Measurements from ENCODE around the gene OBP2A.
"Not testable (repeated sequence)": the region's sequence is repeated elsewhere in the genome, so short reads cannot be mapped to it uniquely, and the experiment has no call there.

OBP2A gene

DNA sequence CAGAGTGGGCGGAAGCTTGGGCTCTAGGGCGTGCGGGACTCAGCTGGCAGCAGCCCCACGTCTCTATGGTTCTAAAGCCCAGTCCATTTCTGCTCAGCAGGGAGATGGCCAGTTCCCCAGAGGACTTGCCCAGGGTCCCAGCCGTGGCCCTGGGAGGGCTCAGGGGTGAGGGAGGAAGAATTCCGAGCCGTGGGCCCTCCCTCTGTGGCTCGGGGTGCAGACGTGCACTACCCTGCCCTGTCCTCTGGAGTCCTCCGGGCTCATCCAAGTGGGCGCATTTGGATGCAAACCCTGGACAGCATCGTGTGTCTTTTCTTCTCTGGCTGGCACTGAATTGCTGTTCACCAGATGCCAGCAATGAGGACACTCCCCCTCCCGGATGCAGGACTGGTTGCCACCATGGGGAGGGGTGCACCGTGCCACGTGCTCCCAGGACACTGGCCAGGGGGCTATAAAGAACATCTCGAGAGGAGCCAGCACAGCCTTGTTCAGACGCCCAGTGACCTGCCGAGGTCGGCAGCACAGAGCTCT is at the start of gene OBP2A:
TSS of gene OBP2A (plus strand) at position 481 of the 531 bp plus-strand sequence. CDS start 55 bp downstream, outside the sequence.
- not testable (repeated sequence) for DNase-seq

DNA sequence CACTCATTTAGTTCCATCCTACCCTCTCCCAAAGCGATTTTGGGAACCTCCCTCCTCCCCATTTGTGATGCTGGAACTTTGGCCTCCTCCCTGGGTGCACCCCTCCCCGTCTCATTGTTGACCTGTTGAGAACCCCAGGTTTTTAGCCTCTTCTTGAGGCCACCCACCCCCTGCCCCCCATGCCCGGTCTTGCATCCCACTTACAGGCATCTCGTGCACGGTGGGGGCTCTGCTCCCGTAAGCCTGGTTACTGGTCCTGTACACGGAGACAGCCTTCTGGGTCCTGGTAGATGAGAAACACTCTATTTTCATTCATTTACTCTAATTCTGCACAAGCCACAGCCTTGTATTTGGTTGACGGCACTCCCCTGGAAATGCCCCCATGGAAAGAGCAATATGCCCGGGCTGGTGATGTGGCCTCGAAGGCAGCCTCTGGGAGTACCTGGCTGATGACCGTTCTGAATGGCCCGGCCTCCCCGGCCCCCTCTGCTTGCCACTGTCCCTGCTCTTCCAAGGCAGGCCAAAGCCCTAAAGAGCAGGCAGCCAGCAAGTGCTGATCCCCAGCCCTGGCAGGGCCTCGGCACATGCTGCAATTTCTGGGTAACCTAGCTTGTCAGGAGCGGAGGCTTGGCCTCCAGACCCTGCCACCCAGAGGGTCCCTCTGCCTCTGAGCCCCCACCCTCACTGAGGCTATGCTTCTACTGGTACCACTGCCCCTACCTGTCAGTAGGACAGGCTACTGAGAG is 47.4 kb upstream of the OBP2A start:
- no peak for DNase-seq

DNA sequence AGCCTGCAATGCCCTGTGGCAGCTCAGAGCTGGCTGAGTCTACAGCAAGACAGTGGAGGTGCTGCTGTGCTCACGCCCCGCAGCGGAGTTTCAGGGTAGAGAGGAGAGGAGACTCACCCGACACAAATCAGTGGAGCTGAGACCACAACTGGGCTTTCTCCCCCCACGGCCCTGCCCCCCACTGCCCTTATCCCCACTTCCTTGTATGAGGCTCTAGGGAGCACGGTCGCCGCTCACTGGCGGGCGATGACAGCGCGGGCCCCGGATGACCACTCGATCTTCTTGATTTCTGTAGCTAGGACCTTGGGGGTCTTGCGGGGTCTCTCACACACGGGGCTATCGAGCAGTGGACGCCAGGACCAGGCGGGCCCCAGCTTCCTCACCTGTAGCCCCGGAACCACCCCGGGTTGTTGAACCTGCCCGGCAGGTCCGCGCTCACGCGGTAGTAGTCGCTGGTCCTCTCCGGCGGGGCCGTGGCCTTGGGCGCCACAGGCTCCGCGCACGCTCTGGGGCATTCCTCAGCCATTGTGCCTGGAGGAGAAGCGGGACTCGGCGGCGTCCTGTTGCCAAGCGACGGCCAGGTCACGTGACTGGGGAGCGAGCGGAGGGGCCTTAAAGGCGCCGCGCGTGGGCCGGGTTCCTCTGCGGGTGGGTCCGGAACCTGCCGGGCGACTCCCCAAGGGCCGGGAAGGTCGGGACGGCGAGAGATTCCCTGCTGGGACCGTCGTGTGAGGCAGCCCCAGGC is 46.4 kb upstream of the OBP2A start:
- peak; percentile 64 for DNase-seq

- DNase-seq: no peak
Measured at GRCh38 chr9:135500071-135500524, 45.8 kb upstream of the OBP2A start.

DNA sequence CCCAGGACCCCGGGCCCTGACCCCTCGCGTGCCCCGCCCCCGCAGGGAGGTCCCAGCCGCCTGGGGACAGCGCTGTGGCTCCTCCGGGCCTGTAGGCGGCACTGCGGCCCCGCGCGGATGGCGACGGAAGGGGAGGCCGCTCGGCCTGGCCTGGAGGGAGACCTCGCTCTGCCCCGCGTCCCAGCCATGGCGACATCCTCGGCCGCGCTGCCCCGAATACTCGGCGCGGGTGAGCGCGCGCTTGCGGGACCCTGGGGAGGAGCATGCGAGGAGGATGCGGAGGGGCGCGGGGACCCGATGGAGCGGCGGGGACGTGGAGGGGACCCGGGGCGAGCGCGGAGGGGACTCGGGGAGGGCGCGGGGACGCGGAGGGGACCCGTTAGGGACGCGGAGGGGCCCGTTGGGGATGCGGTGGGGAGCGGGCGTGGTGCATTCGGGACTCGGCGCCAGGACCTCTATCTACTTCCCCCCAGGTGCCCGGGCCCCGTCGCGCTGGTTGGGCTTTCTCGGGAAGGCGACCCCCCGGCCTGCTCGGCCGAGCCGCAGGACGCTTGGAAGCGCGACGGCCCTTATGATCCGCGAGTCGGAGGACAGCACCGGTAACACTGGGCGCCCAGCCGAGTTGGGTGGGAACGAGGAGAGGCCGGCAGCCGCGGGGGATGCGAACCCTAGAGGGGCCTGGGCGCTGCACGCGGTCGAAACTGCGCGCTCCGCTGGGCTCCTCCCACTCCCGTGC is 45.2 kb upstream of the OBP2A start, which contains the start of gene MRPS2:
TSS of gene MRPS2 (plus strand) at position 158 of the 736 bp plus-strand sequence. CDS start at position 187, 29 bp downstream.
- DNase-seq: peak; percentile 35

DNA sequence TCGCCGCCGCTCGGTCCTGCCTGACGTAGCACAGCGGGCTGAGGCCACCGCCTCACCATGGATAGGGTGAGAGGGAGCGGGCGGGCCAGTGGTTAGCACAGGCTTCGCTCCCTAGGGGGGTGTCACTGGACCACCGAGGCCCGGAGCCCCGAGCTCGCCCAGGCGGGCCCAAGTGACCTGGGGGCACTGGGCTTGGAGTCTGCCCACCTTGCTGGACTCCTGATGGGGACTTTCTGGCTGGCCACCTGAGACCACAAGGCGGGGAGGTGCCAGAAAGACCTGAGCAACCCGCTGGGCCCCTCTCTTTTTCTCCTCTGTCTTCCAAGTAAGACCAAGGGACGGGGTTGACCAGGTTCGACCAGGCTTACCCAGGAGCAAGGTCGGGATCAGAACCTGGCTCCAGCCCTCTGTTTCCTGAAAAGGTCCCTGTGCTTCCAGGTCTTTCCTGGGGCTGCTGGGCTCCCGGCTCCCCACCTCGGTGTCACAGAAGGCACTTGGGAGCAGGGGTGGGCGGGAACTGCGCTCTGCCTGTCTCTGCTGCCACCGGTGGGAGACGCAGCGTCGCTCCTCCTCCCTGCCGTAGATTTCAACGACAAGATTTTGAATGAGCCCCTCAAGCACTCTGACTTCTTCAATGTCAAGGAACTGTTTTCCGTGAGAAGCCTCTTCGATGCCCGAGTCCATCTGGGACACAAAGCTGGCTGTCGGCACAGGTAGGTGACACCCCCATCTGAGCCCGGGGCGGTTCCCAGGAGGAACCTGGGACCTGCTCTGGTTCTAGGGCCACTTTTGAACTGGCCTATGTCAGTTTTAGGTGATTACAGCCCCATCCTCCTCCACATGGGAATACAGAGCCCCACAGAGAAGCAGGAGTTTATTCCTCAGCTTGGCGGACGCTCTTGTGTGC is 44.4 kb upstream of the OBP2A start:
- DNase-seq: no peak

GRCh38 chr9:135502168-135502872 is 43.6 kb upstream of the OBP2A start:
- no peak for DNase-seq

DNA sequence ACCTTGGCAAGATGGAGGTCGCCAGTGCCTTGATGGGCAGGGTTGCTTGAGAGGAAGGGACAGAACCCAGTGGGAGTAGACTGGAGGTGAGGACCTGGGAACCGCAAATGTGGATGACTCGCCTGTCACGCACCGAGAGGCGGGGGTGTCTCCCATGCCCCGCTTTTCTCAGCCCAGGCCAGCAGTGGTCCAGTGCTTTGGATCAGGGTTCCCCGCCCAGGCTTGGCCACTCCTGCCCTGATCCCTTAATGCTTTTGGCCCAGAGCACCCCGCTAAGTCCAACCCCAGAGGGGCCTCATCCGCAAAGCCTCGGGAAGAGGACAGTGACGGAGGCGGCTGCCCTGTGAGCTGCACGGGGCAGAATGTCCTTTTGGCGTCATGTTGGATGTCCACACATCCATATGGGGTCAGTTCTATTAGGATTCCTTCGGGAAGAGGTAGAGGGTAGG is 43.0 kb upstream of the OBP2A start:
- DNase-seq: no peak

- DNase-seq: no peak
Measured at GRCh38 chr9:135503371-135504261, 42.3 kb upstream of the OBP2A start.

DNA sequence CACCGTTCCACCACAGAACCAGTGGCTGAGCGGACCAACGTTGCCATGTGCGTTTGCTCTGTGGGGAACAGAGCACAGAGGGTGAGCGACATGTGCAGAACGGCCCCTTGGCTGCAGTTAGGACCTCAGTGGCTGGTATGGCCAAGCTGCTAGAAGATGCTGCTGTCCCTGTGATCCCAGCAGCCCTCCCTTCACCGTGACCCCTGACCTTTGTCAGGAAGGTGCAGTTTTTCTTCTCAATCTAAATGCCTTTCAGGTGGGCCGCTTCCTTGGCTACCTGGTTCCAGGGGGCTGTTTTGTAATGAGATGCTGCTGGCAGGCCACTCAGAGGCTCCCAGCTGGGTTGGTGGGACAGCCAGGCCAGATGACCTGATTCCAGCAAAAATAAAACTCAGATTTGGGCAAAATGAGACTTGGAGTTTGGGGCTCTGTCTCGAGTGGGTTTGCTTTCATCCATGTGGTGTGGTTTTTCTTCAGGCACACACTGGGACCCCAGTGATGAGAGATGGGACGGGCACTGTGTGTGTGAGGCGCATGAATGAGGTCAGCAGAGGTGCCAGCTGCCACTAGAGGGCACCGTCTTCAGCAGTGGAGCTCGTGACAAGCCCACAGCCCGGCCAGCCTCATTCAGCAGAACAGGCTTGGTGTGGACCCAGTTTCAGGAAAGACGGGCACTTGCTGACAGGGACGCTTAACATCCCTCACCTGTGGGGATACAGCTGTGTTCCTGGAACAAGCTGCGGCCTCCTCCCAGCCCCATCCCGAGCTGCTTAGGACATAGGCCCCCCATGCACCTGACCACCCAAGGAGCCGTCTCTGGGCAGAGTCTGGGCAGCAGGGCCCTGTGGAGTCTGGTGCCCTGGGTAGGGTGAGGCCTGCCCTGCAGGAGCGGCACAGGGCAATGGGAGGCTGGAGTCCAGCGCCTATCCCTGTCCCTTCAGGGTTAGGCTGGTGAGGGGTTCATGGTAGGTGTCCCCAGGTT is 41.4 kb upstream of the OBP2A start:
- DNase-seq: no peak

DNA sequence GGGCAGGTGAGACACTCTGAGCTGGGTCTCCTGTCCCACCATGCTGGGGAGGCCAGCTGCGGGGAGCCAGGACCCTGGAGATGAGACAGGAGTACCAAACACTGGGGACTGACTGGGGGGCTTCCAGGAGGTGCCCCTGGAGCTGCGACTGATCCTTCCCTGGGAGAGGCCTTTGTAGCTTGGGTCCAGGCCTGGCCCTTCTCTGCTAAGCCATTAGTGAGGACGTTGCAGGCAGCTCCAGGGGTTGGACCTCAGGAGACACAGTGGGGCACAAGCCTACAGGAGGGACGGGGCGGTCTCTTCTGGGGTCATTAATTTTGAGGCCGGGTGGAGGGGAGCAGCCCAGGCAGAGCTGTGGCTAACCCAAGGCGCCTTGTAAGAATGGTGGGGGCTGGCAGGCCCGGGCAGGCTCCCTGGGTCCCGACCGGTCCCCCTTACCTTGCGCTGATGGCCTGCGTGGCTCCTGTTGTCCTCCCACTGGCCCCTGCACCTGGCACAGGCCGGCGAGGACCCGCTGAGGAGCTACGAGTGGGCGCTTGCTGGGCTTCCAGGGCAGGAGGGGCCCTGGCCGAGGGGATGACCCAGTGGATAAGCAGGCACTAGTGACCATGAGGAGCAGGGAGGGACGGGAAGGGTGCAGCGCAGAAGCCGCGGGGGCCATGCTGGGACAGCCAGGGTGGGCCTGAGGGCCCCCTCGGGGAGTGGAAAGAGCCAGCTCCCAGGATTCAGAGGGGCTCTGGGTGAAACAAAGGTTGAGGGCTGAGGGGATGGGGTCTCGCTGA is 40.3 kb upstream of the OBP2A start:
- DNase-seq: no peak

- no peak for DNase-seq
Measured at GRCh38 chr9:135506327-135507103, 39.4 kb upstream of the OBP2A start.

- no peak for DNase-seq
Measured at GRCh38 chr9:135507104-135508035, 38.6 kb upstream of the OBP2A start.

GRCh38 chr9:135508211-135508820 is 37.6 kb upstream of the OBP2A start:
- DNase-seq: no peak

DNA sequence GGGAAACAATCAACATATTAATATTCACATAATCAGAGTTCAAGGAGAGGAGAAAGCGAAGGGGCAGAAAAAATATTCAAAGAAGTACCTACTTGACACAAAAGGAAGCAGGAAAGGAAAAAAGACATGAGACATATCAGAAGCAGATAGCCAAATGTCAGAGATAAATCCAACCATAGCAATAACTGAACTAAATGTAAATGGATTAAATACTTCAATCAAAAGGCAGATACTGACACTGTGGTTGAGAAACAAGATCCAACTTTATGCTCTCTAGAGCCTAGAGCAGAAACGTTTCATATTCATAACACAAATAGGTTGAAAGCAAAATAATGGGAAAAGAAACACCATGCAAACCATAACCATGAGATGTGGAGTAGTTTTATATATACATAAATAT is 36.5 kb upstream of the OBP2A start:
- DNase-seq: no peak

DNA sequence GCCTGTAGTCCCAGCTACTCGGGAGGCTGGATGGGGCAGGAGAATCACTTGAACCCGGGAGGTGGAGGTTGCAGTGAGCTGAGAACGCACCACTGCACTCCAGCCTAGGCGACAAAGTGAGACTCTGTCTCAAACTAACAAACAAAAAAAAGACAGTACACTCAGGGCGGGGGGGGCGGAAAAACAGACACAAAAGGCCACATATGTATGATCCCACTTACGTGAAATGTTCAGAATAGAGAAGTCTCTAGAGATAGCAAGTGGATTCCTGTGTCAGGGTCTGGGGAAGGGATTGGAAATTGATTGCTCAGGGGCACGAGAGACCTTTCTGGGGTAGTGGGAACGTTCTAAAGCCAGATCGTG is 33.7 kb upstream of the OBP2A start:
- no peak for DNase-seq
